Measurements from ENCODE around the gene CASZ1.

GRCh38 chr1:10755970-10756521, 40.4 kb downstream of the CASZ1 start:
- TF ChIP-seq CTCF (IDR thresholded peaks at IDR 0.05; ENCODE audit: insufficient read depth, low read length) (no peak), REST (IDR thresholded peaks at IDR 0.05; ENCODE audit: insufficient replicate concordance, low read depth) (no peak), GABPA (IDR thresholded peaks at IDR 0.05; ENCODE audit: low read depth) (no peak)
